NCI-H345 treated with DMSO at 0.1 percent for 48 hours (cell line): Measurements from ENCODE around the gene SEMA6A.
A peak's percentile ranks its signal among the peaks of the same experiment; 100 is the strongest.

Experiments used
- DNase-seq: peaks from one replicate; lab custom pipeline; 2025; ENCODE audit not compliant: unreplicated experiment; lab: John Stamatoyannopoulos, UW

The SEMA6A gene

GRCh38 chr5:116466727-116467464, 107.7 kb downstream of the SEMA6A start:
- DNase-seq, result no peak

- no peak for DNase-seq
Measured at GRCh38 chr5:116465411-116465810, 109.2 kb downstream of the SEMA6A start.

- no peak for DNase-seq
Measured at GRCh38 chr5:116464144-116464708, 110.4 kb downstream of the SEMA6A start.

GRCh38 chr5:116462500-116462899, 112.1 kb downstream of the SEMA6A start:
- no peak for DNase-seq

DNA sequence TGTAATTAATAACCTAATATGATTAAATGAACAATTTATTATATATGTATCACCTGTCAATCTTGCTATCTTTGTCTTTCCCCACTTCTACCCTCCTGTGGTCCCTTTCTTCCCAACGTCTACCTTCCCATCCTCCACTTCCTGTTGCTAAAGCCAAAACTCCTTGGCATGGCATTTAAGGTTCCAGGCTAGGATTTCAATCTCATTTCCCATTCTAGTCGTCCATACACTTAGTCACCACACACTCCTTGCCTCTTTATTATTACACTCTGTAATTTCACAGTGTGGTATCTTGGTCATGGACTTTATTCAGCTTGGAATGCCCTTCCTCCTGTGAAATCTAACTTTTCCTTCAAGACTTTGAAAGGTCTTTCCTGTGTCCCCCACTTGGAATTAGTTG, 115.3 kb downstream of the SEMA6A start:
- no peak for DNase-seq

- DNase-seq, result no peak
Measured at GRCh38 chr5:116457062-116457461, 117.6 kb downstream of the SEMA6A start.

DNA sequence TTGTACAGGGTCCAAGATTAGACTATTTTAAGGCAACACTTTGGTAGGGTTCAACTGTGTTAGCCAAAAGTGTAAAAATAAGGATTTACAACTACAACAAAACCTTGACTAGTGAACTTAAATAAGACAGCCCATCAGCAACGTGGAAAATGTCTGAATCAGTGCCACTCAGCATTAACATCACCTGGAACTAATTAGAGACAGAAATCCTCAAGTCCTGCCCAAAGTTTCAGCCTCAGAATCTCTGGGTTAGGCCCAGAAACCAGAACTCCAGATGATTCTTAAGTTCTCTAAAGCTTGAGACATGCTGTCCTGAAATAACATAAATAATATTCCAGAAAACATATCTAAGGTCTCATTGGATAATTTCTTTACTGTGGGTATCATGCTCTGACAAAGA, 118.6 kb downstream of the SEMA6A start:
- DNase-seq, result no peak

GRCh38 chr5:116455061-116455460, 119.6 kb downstream of the SEMA6A start:
- no peak for DNase-seq

DNA sequence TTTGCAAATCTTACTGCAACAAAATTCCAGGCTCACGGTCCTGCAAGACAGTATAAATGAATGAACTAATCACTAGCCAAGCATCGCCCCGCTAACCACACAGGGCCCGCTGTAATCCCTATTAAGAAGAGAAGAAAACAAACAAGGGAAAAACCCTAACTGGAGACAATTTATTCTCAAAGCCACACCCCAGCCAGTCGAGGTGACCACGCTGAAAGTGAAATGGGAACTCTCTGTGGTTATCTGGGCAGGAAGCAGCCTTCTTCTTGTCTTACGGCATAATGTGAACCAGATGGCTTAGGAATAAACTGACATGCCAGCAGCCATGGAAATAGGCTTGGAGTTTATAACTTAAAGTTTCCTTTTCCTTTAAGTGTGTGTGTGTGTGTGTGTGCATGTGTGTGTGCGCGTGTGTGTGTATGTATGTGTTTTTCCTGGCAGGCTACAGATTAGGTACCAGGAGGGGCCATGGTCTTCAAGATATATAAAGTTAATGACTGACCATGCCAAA, 120.2 kb downstream of the SEMA6A start:
- DNase-seq, result no peak

DNA sequence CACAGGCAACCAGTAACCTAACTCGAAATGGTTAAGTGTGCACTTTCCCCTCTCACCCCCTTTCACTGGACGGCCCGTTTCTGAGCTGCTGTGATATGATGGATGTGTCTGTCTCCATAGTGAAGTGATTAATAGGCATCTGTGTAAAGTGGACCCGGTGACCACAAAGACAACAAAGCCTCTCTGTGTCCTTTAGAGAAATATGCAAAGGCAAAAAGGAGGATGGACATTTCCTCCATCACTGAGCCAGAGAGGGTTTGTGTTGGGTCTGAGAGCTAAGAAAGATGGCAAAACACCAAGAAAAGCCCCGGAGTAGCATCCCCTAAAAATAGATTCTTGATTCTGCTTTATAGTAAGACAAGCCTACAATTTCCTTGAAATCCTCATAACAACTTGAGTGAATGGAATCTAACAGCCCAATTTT, 120.6 kb downstream of the SEMA6A start:
- no peak for DNase-seq

DNA sequence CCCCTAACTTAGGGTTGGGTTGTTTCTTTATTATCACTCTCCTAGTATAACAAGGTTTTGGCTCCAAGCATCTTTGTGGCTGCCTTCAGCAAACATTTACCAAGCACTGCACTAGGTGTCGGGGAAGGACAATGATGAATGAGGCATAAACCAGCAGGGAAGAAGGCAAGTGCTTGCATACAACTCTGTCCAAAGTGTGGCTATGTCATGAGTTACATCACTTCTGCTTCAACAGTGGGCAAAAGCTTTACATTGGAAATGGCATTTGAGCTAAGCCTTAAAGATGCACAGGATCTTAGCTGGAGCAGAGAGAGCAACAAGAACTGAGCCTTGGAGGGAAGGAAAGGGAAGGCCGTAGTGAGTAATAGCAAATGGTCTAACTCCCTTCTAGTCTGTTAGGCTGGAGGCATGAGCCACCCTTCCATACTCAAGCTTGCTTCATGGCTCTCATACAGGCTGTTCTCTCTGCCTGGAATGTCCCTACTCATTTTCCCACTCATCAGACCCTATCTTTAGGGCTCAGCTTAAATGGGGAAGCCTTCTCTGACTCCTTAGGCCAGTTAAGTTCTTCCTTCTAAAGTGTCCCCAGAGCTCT, 121.8 kb downstream of the SEMA6A start:
- peak; percentile 52 for DNase-seq

GRCh38 chr5:116451905-116452450, 122.6 kb downstream of the SEMA6A start:
- DNase-seq, result no peak

DNA sequence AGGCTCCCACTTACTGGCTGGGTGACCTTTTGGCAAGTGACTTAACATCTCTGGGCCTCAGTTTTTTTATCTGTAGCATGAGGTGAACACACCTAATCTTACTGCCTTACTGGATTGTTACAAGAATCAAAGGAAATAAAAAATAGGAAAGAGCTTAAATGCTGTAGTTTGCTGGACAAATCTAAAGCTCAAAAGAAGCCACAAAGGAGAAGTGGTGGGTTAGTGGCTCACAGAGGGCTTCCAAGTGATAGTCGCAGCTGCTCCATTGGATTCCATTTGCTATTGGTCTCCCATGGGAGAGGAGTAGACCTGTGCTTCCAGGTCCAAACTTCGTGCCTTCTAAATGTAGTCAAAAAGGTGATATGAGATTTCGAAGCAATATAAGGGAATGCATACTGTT, 123.6 kb downstream of the SEMA6A start:
- DNase-seq, result no peak

DNA sequence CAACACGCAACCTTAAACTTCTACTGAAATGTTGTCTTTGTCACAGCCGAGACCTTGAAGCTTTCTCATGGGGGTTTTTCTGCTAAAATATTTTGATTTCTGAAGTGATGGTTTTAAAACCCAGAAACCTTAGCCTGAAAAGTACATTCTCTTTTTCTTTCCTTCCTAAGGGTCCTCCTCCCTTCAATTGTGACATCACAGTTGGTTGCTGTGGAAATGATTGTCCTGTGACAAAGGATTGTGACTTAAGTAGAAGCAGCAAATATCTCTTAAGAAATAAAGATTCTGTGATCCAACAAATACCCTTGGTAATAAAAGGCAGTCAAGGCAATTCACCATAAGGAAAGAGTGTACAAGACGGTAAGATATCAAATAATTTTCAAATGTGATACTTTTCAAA, 125.2 kb downstream of the SEMA6A start:
- no peak for DNase-seq

DNA sequence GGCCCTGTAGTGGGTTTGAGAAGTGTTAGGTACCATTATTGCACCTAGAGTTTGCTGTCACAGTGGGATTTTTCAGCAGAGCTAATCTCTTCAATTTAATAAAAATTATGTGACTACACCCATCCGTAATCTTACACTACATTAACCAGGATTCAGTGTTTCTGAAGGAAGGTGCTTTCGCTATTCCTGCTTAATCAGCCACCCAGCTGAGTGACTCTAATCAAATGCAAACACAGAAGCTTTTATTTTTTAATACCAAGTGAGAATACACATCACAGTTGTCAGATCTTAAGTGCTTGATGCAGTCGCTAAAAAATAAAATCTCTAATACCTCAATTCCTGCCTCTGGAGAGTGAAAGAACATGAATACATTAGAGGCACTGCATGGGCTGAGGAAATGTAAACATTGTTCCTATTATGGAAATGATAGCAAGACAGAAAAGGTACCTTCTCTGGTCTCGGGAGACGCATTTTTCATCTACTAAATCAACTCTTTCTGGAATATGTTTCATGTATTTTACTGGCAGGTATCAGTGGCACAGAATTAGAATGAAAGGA, 125.7 kb downstream of the SEMA6A start:
- DNase-seq, result no peak

DNA sequence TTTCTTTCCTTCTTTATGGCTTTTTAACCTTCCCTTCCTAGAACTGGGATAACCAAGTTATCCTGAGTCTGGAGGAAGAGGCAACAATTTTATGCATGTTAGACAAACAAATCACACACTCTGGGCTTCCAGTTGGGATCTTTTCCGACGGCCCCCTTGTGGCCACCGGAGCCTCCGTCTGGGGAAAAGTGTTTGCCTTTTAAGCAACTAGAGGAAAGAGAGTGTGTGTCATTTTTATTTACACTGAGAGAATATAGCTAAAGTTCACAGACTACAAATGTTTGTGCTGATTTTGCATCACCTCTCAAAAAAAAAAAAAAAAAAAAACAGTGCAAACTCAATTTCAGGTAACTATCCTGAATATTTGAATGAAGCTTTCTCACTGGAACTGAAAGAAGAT, 126.2 kb downstream of the SEMA6A start:
- no peak for DNase-seq

DNA sequence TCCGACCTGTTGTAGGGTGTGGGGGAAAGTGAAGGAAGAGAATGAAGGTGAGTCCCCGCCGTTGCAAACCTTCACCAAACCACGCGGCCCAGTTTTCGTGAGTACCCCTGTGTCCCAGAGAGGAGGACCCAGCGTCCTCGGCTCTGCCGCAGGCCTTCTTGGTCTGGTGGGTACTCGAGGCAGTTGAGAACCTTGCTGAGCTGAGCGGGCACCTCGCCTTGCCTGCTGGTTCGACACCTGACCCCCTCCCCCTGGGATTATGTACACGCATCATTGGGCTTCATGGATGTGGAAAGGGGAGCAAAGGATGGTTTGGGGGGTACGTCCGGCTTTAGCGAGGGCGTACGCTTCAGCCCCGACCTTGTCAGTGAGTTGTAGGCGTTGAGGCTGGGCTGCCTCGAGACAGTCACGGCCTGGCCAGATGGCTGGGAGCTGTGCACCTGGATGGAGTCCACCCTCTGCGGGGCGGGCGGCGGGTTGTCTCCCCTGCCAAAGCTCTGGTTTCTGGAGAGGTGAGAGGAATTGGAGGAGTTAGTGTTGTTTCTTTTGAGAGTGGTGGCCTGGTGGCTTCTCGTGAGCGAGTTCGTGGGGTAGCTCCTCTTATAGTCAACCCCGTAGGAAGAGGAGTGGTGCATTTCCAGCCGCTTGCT, 128.1 kb downstream of the SEMA6A start:
- DNase-seq, result no peak

DNA sequence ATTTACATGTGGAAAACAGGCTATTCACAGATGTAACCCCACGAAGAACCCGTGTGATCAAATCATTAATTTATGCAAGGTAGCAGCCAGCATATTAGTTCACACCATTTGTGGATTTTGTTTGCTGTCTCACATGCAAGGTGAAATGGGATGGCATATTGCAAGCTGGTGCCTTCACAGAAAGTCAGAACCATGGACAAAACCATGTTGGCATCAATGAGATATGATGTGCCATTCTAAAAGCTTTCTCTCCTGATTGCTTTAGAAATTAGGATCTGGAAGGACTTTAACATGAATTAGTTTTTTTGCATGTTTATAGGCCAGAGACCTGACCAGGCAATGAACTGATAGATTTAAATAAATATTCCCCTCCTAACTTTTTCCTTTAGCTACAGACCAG, 129.3 kb downstream of the SEMA6A start:
- no peak for DNase-seq

- peak; percentile 29 for DNase-seq
Measured at GRCh38 chr5:116444373-116445295, 130.0 kb downstream of the SEMA6A start.

GRCh38 chr5:116442931-116443551, 131.6 kb downstream of the SEMA6A start:
- no peak for DNase-seq
